HepG2 (cell line): ENCODE measurements around the gene TLK2. TPM values are rescaled to one million over a fixed set of nuclear protein-coding genes. Genes with fewer than 3 reads are reported as not detected.
A peak's percentile ranks its signal among the peaks of the same experiment; 100 is the strongest.
"Not testable (repeated sequence)": the region's sequence is repeated elsewhere in the genome, so short reads cannot be mapped to it uniquely, and the experiment has no call there.

ENCODE experiments used
- ATAC-seq: fragments of 200-7000 bp; cut with Tn5 transposase; 3 replicates; pipeline ENCODE4 v1.9.1; 2020; ENCODE audit warnings: mild to moderate bottlenecking, moderate library complexity
- BruUV-seq: library from RNA; stranded (reverse); fragments of 400-500 nt; replicated peaks from 2 replicates; lab custom pipeline; 2021; lab: Mats Ljungman, UMichigan
- CTCF ChIA-PET: fragments of 300-600 bp; formaldehyde crosslinking; extraction: SDS; loops from one replicate; lab custom pipeline; 2021; ENCODE audit warnings: low total read pairs, inconsistent platforms, low intra/inter-chr PET ratio; lab: Yijun Ruan, JAX
- POLR2A ChIA-PET: fragments of 350-600 bp; sonication (Branson Sonifier 250); formaldehyde crosslinking; loops from one replicate; lab custom pipeline; 2020; ENCODE audit warnings: antibody characterized with exemption, inconsistent platforms; lab: Yijun Ruan, JAX
- DNase-seq: peaks from one replicate; pipeline ENCODE4 v3.0.0-alpha.2; 2015; ENCODE audit warnings: low spot score
- FAIRE-seq: peaks from 3 replicates; lab custom pipeline; 2011; peaks lifted over from hg19 to GRCh38; lab: Jason Lieb, UNC
- H2AFZ ChIP-seq: one replicate; pipeline ENCODE4 v1.6.1; 2011; ENCODE audit warnings: low read length, inconsistent platforms
- H3K27ac ChIP-seq: fragments of 300-600 bp; 3 replicates; pipeline ENCODE4 v1.8.0; 2011; ENCODE audit warnings: mixed run types, mild to moderate bottlenecking, mixed read lengths, low read length, inconsistent platforms; ENCODE audit not compliant: insufficient read depth; ENCODE audit errors: extremely low read length
- H3K27me3 ChIP-seq, 2 experiments: fragments of 200-600 bp in 1 of 2; 2 replicates in 1 of 2; 3 replicates in 1 of 2; pipeline versions ENCODE4 v1.6.0 to v1.8.0; 2011; ENCODE audit warnings: low read length in 2 of 2, mild to moderate bottlenecking in 2 of 2, moderate library complexity in 2 of 2, inconsistent platforms in 1 of 2; ENCODE audit not compliant: insufficient read depth in 2 of 2, control insufficient read depth in 1 of 2
- H3K36me3 ChIP-seq, 2 experiments: fragments of 200-600 bp in 1 of 2; replicated peaks in 1 of 2; 2 replicates in 1 of 2; 3 replicates in 1 of 2; pipeline versions ENCODE4 v1.5.1 to v1.8.0; 2011; ENCODE audit warnings: low read length in 2 of 2, inconsistent platforms in 1 of 2; ENCODE audit not compliant: insufficient read depth in 2 of 2, control insufficient read depth in 1 of 2
- H3K4me1 ChIP-seq: 2 replicates; pipeline ENCODE4 v1.5.1; 2012; ENCODE audit warnings: low read length, inconsistent platforms; ENCODE audit not compliant: insufficient read depth
- H3K4me2 ChIP-seq: 2 replicates; pipeline ENCODE4 v1.6.0; 2011; ENCODE audit warnings: low read depth, low read length, inconsistent platforms
- H3K4me3 ChIP-seq, 3 experiments: fragments of 200-600 bp in 1 of 3; sonication (generic), shearing (Covaris generic) in 1 of 3; replicated peaks in 1 of 3; 2 replicates each; pipeline ENCODE4 v1.5.1; 2011 to 2016; ENCODE audit warnings: low read length in 3 of 3, inconsistent platforms in 2 of 3, low read depth in 2 of 3, mild to moderate bottlenecking in 2 of 3, control low read depth in 1 of 3, mixed read lengths in 1 of 3; ENCODE audit not compliant: insufficient read depth in 1 of 3
- H3K79me2 ChIP-seq: one replicate; pipeline ENCODE4 v1.6.1; 2011; ENCODE audit warnings: low read length, inconsistent platforms; ENCODE audit not compliant: insufficient read depth
- H3K9ac ChIP-seq: 2 replicates; pipeline ENCODE4 v1.6.0; 2011; ENCODE audit warnings: mild to moderate bottlenecking, low read depth, low read length, inconsistent platforms; ENCODE audit not compliant: insufficient read depth
- H3K9me3 ChIP-seq: 2 replicates; pipeline ENCODE4 v1.5.1; 2012; ENCODE audit warnings: mild to moderate bottlenecking, low read length
- H4K20me1 ChIP-seq: 2 replicates; pipeline ENCODE4 v1.6.0; 2011; ENCODE audit warnings: inconsistent platforms, mild to moderate bottlenecking, low read length, moderate library complexity; ENCODE audit not compliant: insufficient read depth
- ZNF770 ChIP-seq: sonication (generic); formaldehyde crosslinking; IDR thresholded peaks from 2 replicates; pipeline ENCODE4 v1.5.0; 2020; ENCODE audit warnings: mild to moderate bottlenecking, missing genetic modification reagents
- WGBS: methylation state at CpG from one replicate; pipeline ENCODE4 v1.1.6; 2017; ENCODE audit warnings: low lambda C conversion rate; 5-methylcytosine and 5-hydroxymethylcytosine counted together
- in situ Hi-C: cut with HindIII; loops from 2 replicates; pipeline ENCODE4 v1.10.0; 2017; ENCODE audit warnings: low pct_unique_long_range_greater_than_20kb; ENCODE audit not compliant: extremely low pct_ligation_motif_present
- intact Hi-C: fragments of 100-400 bp; cut with micrococcal nuclease; formaldehyde crosslinking; loops from one replicate; pipeline ENCODE4 v1.10.0; 2022; ENCODE audit not compliant: unreplicated experiment
- polyA plus RNA-seq, 8 experiments: library from polyadenylated mRNA; depleted of rRNA in 3 of 8; stranded (reverse) in 7 of 8; unstranded in 1 of 8; fragments of >200 nt; fragmentation: Illumina TruSeq in 4 of 8; extraction: Trizol in 4 of 8; gene quantifications; 2 replicates each; pipeline versions ENCODE4 v1.2.1 to v1.2.3, GENCODE V29; 2011 to 2016; ENCODE audit warnings: low read depth in 4 of 8, missing spikeins in 1 of 8, mixed read lengths in 1 of 8; ENCODE audit not compliant: insufficient read depth in 1 of 8
- total RNA-seq, 5 experiments: library from RNA; depleted of rRNA; stranded (reverse); fragments of >200 nt; fragmentation: Illumina TruSeq; extraction: Trizol; gene quantifications; 2 replicates each; pipeline ENCODE4 v1.2.3, GENCODE V29; 2016; ENCODE audit warnings: low read depth in 1 of 5

Gene TLK2
- total and polyA plus RNA-seq, 2 of the 13 experiments (the other 11 are each of a cell fraction or from before 2014, with no cell fraction given): 58.7 to 60.8 TPM

DNA sequence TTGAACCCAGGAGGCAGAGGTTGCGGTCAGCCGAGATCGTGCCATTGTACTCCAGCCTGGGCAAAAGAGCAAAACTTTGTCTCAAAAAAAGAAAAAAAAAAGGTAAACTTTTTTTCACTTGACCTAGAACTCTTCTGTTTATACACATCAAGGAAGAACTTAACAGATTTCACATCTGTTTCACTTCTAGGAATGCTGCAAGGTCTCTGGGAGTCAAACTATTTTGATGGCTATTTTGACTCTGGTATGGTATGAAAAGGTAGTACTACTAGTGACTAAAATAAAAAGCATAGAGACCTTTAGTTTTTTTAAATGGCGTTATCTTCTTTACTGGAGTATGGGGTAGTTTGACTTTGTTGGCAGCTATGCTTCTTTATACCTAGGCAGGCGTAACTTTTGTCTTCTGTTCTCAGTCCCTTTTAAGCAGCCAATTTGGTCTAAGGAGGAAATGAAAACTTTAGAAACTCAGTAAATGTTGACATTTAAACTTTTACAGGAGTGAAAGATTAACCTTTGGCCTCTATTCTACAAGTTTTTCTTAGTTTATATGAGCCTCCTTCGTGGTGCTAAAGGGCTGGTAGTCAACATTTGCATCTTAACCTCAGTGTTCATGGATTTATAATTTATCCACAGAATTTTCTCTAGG lies 28.7 kb downstream of the TLK2 start:
- H3K9ac ChIP-seq, H3K9me3 ChIP-seq, CTCF ChIA-PET, POLR2A ChIA-PET, BruUV-seq, H2AFZ ChIP-seq, DNase-seq, H3K4me3 ChIP-seq, ATAC-seq, H3K27ac ChIP-seq, intact Hi-C loops, H3K27me3 ChIP-seq, H3K4me2 ChIP-seq, in situ Hi-C loops, H3K36me3 ChIP-seq: not testable (repeated sequence)
- Histone ChIP-seq H4K20me1 (peaks cover 30% of the 10 kb centered on the region), H3K4me1 (peaks cover 22% of the 10 kb centered on the region), H3K79me2 (peaks cover 69% of the 10 kb centered on the region)
- WGBS: 73% methylated on average over 6 of the region's 6 CpGs
- TF ChIP-seq ZNF770 (CRISPR knock-in tag): peak; percentile 43; the same call in 1 of the 2 replicates
- FAIRE-seq: peak; percentile 23

DNA sequence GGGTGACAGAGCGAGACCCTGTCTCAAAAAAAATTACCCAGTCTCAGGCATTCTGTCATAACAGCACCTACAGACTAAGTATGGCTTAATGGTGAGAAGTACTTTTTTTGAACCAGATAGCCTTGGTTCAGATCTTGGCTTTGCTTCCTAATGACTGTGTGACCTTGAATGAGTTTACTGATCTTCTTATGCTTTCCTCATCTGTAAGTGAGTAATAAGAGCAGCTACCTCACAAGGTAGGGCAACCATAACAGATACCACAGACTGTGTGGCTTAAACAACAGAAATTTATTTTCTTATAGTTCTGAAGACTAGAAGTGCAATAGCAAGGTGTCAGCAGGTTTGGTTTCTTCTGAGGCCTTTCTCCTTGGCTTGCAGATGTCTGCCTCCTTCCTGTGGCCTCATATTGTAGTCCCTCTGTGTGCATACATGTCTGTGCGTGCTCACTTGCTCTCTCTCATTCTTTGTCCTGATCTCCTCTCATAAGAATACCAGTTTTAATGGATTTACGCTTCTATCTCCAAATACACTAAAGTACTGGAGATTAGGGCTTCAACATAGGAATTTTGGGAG lies 31.7 kb downstream of the TLK2 start:
- DNase-seq, CTCF ChIA-PET, H3K4me2 ChIP-seq, H3K36me3 ChIP-seq, intact Hi-C loops, POLR2A ChIA-PET, H3K27me3 ChIP-seq, BruUV-seq, in situ Hi-C loops, H2AFZ ChIP-seq, H3K9me3 ChIP-seq, FAIRE-seq, H3K9ac ChIP-seq, H3K4me3 ChIP-seq, H3K27ac ChIP-seq: not testable (repeated sequence)
- 99% methylated on average over 2 of the region's 3 CpGs for whole genome bisulfite sequencing
- ATAC-seq: peak; percentile 47
- peaks cover 22% of the 10 kb centered on the region for H3K4me1 ChIP-seq
- H3K79me2 ChIP-seq: peaks cover 65% of the 10 kb centered on the region
- H4K20me1 ChIP-seq: peaks cover 25% of the 10 kb centered on the region

GRCh38 chr17:62511014-62511413 lies 32.4 kb downstream of the TLK2 start:
- POLR2A ChIA-PET, DNase-seq, H3K27ac ChIP-seq, BruUV-seq, CTCF ChIA-PET, H3K36me3 ChIP-seq, ATAC-seq, H3K4me3 ChIP-seq, in situ Hi-C loops, intact Hi-C loops, H3K27me3 ChIP-seq, H2AFZ ChIP-seq, FAIRE-seq, H3K9ac ChIP-seq, H3K4me2 ChIP-seq, H3K9me3 ChIP-seq: not testable (repeated sequence)
- peaks cover 18% of the 10 kb centered on the region for H3K4me1 ChIP-seq
- 97% methylated on average over 3 of the region's 3 CpGs for WGBS
- H3K79me2 ChIP-seq: peaks cover 65% of the 10 kb centered on the region
- H4K20me1 ChIP-seq: peaks cover 25% of the 10 kb centered on the region
